Measurements from ENCODE around the gene RELL1.

GRCh38 chr4:37686373-37687193, at the start of gene RELL1:
- peak; percentile 55 for TF ChIP-seq POLR2A (IDR thresholded peaks at IDR 0.05; ENCODE audit: low read length)
- no peak for TF ChIP-seq GATA1 (IDR thresholded peaks at IDR 0.05; ENCODE audit: low read depth, low read length)

Data from erythroblast (primary cell).